ENCODE measurements around the gene SETD2. TPM values are rescaled to one million over a fixed set of nuclear protein-coding genes. Genes with fewer than 3 reads are reported as not detected.

The SETD2 gene
- total RNA-seq, 2 experiments from 2014 or later, result 87.3 to 87.4 TPM

DNA sequence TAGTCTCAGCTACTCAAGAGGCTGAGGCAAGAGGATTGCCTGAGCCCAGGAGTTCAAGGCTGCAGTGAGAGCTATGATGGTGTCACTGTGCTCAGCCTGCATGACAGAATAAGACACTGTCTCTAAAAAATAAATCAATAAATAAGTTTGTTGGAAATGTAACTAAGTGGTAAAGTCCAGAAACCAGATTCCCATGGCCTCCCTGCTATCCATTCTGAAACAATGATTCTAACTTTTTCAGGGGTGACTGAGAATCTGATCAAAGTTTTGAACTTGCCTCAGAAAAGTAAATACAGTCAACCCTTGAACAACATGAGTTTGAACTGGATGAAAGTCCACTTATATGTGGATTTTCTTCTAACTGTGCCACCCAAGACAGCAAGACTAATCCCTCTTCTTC is 98.2 kb downstream of the SETD2 start:
- H3K9me3 ChIP-seq (ENCODE audit: control insufficient read depth in 1 of 2, insufficient read depth in 1 of 2, low read length in 2 of 2), result no peaks in the 10 kb centered on the region
- H3K4me1 ChIP-seq (ENCODE audit: insufficient read depth, low read length), result no peaks in the 10 kb centered on the region
- H3K36me3 ChIP-seq (ENCODE audit: insufficient read depth, low read length), result peaks cover 57% of the 10 kb centered on the region
- peaks cover 80% of the 10 kb centered on the region for H3K36me3 Mint-ChIP-seq (ENCODE audit: low read depth)
- peaks cover 29% of the 10 kb centered on the region for H3K4me1 Mint-ChIP-seq (ENCODE audit: low read depth)
- H3K27me3 Mint-ChIP-seq, result no peaks in the 10 kb centered on the region
- TF ChIP-seq, protein P1, sequence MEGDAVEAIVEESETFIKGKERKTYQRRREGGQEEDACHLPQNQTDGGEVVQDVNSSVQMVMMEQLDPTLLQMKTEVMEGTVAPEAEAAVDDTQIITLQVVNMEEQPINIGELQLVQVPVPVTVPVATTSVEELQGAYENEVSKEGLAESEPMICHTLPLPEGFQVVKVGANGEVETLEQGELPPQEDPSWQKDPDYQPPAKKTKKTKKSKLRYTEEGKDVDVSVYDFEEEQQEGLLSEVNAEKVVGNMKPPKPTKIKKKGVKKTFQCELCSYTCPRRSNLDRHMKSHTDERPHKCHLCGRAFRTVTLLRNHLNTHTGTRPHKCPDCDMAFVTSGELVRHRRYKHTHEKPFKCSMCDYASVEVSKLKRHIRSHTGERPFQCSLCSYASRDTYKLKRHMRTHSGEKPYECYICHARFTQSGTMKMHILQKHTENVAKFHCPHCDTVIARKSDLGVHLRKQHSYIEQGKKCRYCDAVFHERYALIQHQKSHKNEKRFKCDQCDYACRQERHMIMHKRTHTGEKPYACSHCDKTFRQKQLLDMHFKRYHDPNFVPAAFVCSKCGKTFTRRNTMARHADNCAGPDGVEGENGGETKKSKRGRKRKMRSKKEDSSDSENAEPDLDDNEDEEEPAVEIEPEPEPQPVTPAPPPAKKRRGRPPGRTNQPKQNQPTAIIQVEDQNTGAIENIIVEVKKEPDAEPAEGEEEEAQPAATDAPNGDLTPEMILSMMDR (IDR thresholded peaks at IDR 0.05), result no peak
- ATAC-seq (ENCODE audit: poor library complexity) (no peak), DNase-seq (no peak)
- H3K27ac Mint-ChIP-seq, result no peak overlapping the region
- H3K4me3 Mint-ChIP-seq, result no peak overlapping the region
- H3K27me3 ChIP-seq (ENCODE audit: control insufficient read depth in 1 of 2, insufficient read depth in 2 of 2, low read length in 2 of 2), result no peaks in the 10 kb centered on the region
- H3K4me3 ChIP-seq (ENCODE audit: low read length), result no peak overlapping the region
- no peaks in the 10 kb centered on the region for H3K9me3 Mint-ChIP-seq
- intact Hi-C loops (cut with DNase I, micrococcal nuclease), result no loop called here
- ChIA-PET POLR2A (no interaction called here), CTCF (interaction anchor here (0.7 kb wide), 1 partner anchor 19 kb away, joined by 3 read pairs; no protein-coding TSS in a partner anchor)
- H3K27ac ChIP-seq (ENCODE audit: low read depth in 1 of 2, low read length in 2 of 2), result no peak overlapping the region

DNA sequence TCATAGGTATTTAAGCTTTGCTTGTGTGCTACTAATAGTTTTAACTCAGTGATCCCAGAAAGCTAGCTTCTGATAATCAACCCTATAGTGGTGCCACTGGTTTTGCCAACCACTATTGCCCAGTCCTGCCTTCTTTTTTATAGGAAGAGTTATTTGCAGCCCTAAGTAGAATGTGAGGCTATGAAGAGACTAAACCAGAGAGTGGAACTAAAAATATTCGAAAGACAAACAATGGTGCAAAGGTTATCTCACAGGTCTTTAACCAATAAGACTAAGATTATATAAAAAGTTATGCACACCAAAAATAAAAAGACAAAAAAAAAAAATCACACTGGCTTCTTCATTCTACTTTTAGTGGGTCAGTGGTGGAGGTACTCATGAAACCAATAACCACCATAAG is 98.9 kb downstream of the SETD2 start:
- no peak overlapping the region for H3K4me3 Mint-ChIP-seq
- DNase-seq (no peak), ATAC-seq (ENCODE audit: poor library complexity) (no peak)
- ChIA-PET POLR2A (no interaction called here), CTCF (no interaction called here)
- peaks cover 81% of the 10 kb centered on the region for H3K36me3 Mint-ChIP-seq (ENCODE audit: low read depth)
- H3K4me1 ChIP-seq (ENCODE audit: insufficient read depth, low read length), result no peaks in the 10 kb centered on the region
- H3K4me3 ChIP-seq (ENCODE audit: low read length), result no peak overlapping the region
- TF ChIP-seq, protein P1 (IDR thresholded peaks at IDR 0.05), result no peak
- H3K4me1 Mint-ChIP-seq (ENCODE audit: low read depth), result peaks cover 30% of the 10 kb centered on the region
- H3K27ac ChIP-seq (ENCODE audit: low read depth in 1 of 2, low read length in 2 of 2), result no peak overlapping the region
- no peaks in the 10 kb centered on the region for H3K27me3 ChIP-seq (ENCODE audit: control insufficient read depth in 1 of 2, insufficient read depth in 2 of 2, low read length in 2 of 2)
- no peak overlapping the region for H3K27ac Mint-ChIP-seq
- intact Hi-C loops (cut with DNase I, micrococcal nuclease), result no loop called here
- no peaks in the 10 kb centered on the region for H3K9me3 Mint-ChIP-seq
- peaks cover 52% of the 10 kb centered on the region for H3K36me3 ChIP-seq (ENCODE audit: insufficient read depth, low read length)
- H3K27me3 Mint-ChIP-seq, result no peaks in the 10 kb centered on the region
- H3K9me3 ChIP-seq (ENCODE audit: control insufficient read depth in 1 of 2, insufficient read depth in 1 of 2, low read length in 2 of 2), result no peaks in the 10 kb centered on the region

DNA sequence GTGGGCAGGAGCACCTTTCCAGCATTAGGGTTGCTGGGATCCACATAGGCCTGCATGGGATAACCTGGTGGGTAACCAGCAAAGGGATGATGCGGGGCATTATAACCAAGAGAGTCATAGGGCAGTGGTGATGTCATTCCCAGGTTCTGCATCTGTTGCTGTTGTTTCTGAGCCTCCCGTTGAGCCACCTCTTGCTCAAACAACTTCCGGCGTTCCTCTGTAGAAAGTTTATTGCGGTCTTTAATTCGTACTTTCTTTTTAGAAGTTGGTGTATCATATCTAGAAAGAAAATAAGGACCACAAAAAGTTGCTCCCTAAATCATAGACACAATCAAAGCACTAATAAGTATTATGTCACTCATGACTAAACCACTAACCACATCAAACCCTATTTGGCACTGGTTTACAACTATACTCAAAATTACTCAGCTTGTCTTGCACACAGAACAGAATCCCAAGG is 106.7 kb downstream of the SETD2 start:
- no peak overlapping the region for H3K4me3 ChIP-seq (ENCODE audit: low read length)
- H3K27me3 ChIP-seq (ENCODE audit: control insufficient read depth in 1 of 2, insufficient read depth in 2 of 2, low read length in 2 of 2), result no peaks in the 10 kb centered on the region
- TF ChIP-seq, protein P1 (IDR thresholded peaks at IDR 0.05), result no peak
- H3K4me3 Mint-ChIP-seq, result peak overlapping the region; percentile 43
- peaks cover 61% of the 10 kb centered on the region for H3K4me1 Mint-ChIP-seq (ENCODE audit: low read depth)
- no peaks in the 10 kb centered on the region for H3K9me3 ChIP-seq (ENCODE audit: control insufficient read depth in 1 of 2, insufficient read depth in 1 of 2, low read length in 2 of 2)
- H3K36me3 Mint-ChIP-seq (ENCODE audit: low read depth), result peaks cover 71% of the 10 kb centered on the region
- H3K4me1 ChIP-seq (ENCODE audit: insufficient read depth, low read length), result peaks cover 18% of the 10 kb centered on the region
- H3K27ac Mint-ChIP-seq, result peak overlapping the region; percentile 89
- ChIA-PET POLR2A (interaction anchor here (1.7 kb wide), 1 partner anchor 107 kb away, joined by 4 read pairs; the partner anchor contains the start of gene SETD2), CTCF (interaction anchor here (1.0 kb wide), 1 partner anchor 148 kb away, joined by 3 read pairs; no protein-coding TSS in a partner anchor)
- peak overlapping the region; percentile 18 to 49 for H3K27ac ChIP-seq (ENCODE audit: low read depth in 1 of 2, low read length in 2 of 2)
- H3K27me3 Mint-ChIP-seq, result no peaks in the 10 kb centered on the region
- intact Hi-C loops (cut with DNase I, micrococcal nuclease), result loop anchor here in 1 of 2 experiments (1.0 to 10.0 kb wide), 3 partner anchors 19 to 112 kb away; partner anchors contain the start of gene SETD2
- peaks cover 32% of the 10 kb centered on the region for H3K36me3 ChIP-seq (ENCODE audit: insufficient read depth, low read length)
- ATAC-seq (ENCODE audit: poor library complexity) (peak; percentile 87), DNase-seq (peak in 13 of 14 experiments; percentile 21 to 86 (median 44))
- no peaks in the 10 kb centered on the region for H3K9me3 Mint-ChIP-seq

Data from CD4-positive, alpha-beta T cell (primary cell).